Mesenchymal stem cell (in vitro differentiated cells and primary cell): ENCODE results near the gene FGF10.
A peak's percentile ranks its signal among the peaks of the same experiment; 100 is the strongest.

Experiments
- DNase-seq: peaks from one replicate; pipeline ENCODE4 v3.0.0-alpha.2; 2013
- H2AFZ ChIP-seq: one replicate; pipeline ENCODE4 v1.6.1; 2013; ENCODE audit warnings: low read depth, mild to moderate bottlenecking, control low read depth, inconsistent platforms, low read length, moderate library complexity
- H2AK5ac ChIP-seq: 2 replicates; pipeline ENCODE4 v1.6.1; 2013; ENCODE audit warnings: low read length, moderate library complexity, mild to moderate bottlenecking, inconsistent platforms; ENCODE audit not compliant: severe bottlenecking
- H2BK120ac ChIP-seq: one replicate; pipeline ENCODE4 v1.6.1; 2013; ENCODE audit warnings: low read depth, mild to moderate bottlenecking, inconsistent platforms, low read length, moderate library complexity
- H2BK12ac ChIP-seq, 2 experiments: one replicate each; pipeline ENCODE4 v1.6.1; 2013; ENCODE audit warnings: inconsistent platforms in 2 of 2, low read length in 2 of 2, mild to moderate bottlenecking in 2 of 2, moderate library complexity in 2 of 2, control low read depth in 1 of 2
- H2BK15ac ChIP-seq: one replicate; pipeline ENCODE4 v1.6.1; 2013; ENCODE audit warnings: mild to moderate bottlenecking, low read depth, inconsistent platforms; ENCODE audit not compliant: poor library complexity, severe bottlenecking
- H2BK5ac ChIP-seq: 2 replicates; pipeline ENCODE4 v1.6.1; 2013; ENCODE audit warnings: low read depth, mild to moderate bottlenecking, low read length, control low read depth, inconsistent platforms; ENCODE audit not compliant: poor library complexity, severe bottlenecking
- H3K14ac ChIP-seq, 2 experiments: one replicate each; pipeline ENCODE4 v1.6.1; 2013; ENCODE audit warnings: inconsistent platforms in 2 of 2, low read length in 2 of 2, control low read depth in 1 of 2, mild to moderate bottlenecking in 1 of 2, moderate library complexity in 1 of 2
- H3K18ac ChIP-seq, 2 experiments: one replicate each; pipeline ENCODE4 v1.6.1; 2013; ENCODE audit warnings: inconsistent platforms in 2 of 2, low read length in 2 of 2, control low read depth in 1 of 2, low read depth in 1 of 2, mild to moderate bottlenecking in 1 of 2
- H3K23ac ChIP-seq, 2 experiments: one replicate each; pipeline ENCODE4 v1.6.1; 2013; ENCODE audit warnings: inconsistent platforms in 2 of 2, low read length in 2 of 2, mild to moderate bottlenecking in 2 of 2, moderate library complexity in 2 of 2, control low read depth in 1 of 2
- H3K27ac ChIP-seq: 2 replicates; pipeline ENCODE4 v1.5.1; 2013; ENCODE audit warnings: mild to moderate bottlenecking, moderate library complexity, low read length, control low read depth, inconsistent platforms; ENCODE audit not compliant: poor library complexity, severe bottlenecking
- H3K27me3 ChIP-seq, 2 experiments: 2 replicates each; pipeline versions ENCODE4 v1.6.1 to v1.7.0; 2013; ENCODE audit warnings: low read length in 2 of 2, mild to moderate bottlenecking in 2 of 2, moderate library complexity in 2 of 2, control low read depth in 1 of 2, inconsistent platforms in 1 of 2; ENCODE audit not compliant: control insufficient read depth in 1 of 2, insufficient read depth in 1 of 2
- H3K36me3 ChIP-seq, 2 experiments: 2 replicates each; pipeline versions ENCODE4 v1.6.1 to v1.7.0; 2013; ENCODE audit warnings: low read length in 2 of 2, control low read depth in 1 of 2, inconsistent platforms in 1 of 2, low read depth in 1 of 2, mild to moderate bottlenecking in 1 of 2; ENCODE audit not compliant: insufficient read depth in 2 of 2, control insufficient read depth in 1 of 2
- H3K4ac ChIP-seq, 2 experiments: one replicate each; pipeline ENCODE4 v1.6.1; 2013; ENCODE audit warnings: inconsistent platforms in 2 of 2, low read length in 2 of 2, mild to moderate bottlenecking in 2 of 2, moderate library complexity in 2 of 2, control low read depth in 1 of 2, low read depth in 1 of 2
- H3K4me1 ChIP-seq: 2 replicates; pipeline ENCODE4 v1.6.1; 2013; ENCODE audit warnings: low read depth, low read length, control low read depth; ENCODE audit not compliant: control insufficient read depth, insufficient read depth
- H3K4me2 ChIP-seq: 2 replicates; pipeline ENCODE4 v1.6.1; 2013; ENCODE audit warnings: low read length, mild to moderate bottlenecking, inconsistent platforms; ENCODE audit not compliant: poor library complexity, severe bottlenecking
- H3K4me3 ChIP-seq, 2 experiments: 2 replicates each; pipeline versions ENCODE4 v1.5.1 to v1.7.0; 2013; ENCODE audit warnings: low read length in 2 of 2, mild to moderate bottlenecking in 2 of 2, control low read depth in 1 of 2, low read depth in 1 of 2; ENCODE audit not compliant: insufficient read depth in 1 of 2
- H3K79me1 ChIP-seq: replicated peaks from 2 replicates; pipeline ENCODE4 v1.6.1; 2013; ENCODE audit warnings: mild to moderate bottlenecking, control low read depth, low read length, inconsistent platforms; ENCODE audit not compliant: poor library complexity, severe bottlenecking
- H3K9ac ChIP-seq: 2 replicates; pipeline ENCODE4 v1.7.0; 2013; ENCODE audit warnings: mild to moderate bottlenecking, low read length, moderate library complexity
- H3K9me3 ChIP-seq: 2 replicates; pipeline ENCODE4 v1.7.0; 2013; ENCODE audit warnings: mild to moderate bottlenecking, low read length; ENCODE audit not compliant: control insufficient read depth
- H4K8ac ChIP-seq: one replicate; pipeline ENCODE4 v1.6.1; 2013; ENCODE audit warnings: inconsistent platforms, mild to moderate bottlenecking, low read length, moderate library complexity
- H4K91ac ChIP-seq: one replicate; pipeline ENCODE4 v1.6.1; 2013; ENCODE audit warnings: mild to moderate bottlenecking, low read length, inconsistent platforms
- WGBS: methylation state at CpG from one replicate; pipeline ENCODE4 v1.1.7; 2013; ENCODE audit warnings: mixed read lengths; 5-methylcytosine and 5-hydroxymethylcytosine counted together

FGF10 gene

DNA sequence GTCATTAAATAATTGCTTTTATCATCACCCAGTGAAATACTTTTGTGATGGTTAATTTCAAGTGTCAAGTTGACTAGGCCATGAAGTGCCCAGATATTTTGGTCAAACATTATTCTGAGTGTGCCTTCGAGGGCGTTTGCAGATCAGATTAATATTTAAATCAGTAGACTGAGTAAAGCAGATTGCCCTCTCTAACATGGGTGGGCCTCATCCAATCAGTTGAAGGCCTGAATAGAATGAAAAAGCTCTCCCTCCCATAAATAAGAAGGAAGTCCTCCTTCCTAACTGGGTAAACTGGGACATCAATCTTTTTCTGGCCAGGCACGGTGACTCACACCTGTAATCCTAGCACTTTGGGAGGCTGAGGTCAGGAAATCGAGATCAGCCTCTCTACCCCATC, 12.4 kb upstream of the FGF10 start:
- Histone ChIP-seq H3K4ac (no peak overlapping the region), H4K8ac (no peak overlapping the region), H3K9me3 (no peaks in the 10 kb centered on the region), H2BK12ac (no peak overlapping the region), H2AFZ (no peak overlapping the region), H3K27me3 (no peaks in the 10 kb centered on the region), H2BK15ac (no peak overlapping the region), H2AK5ac (no peak overlapping the region), H3K36me3 (no peaks in the 10 kb centered on the region), H3K9ac (no peak overlapping the region), H3K27ac (no peak overlapping the region), H3K4me2 (no peak overlapping the region), H3K23ac (no peak overlapping the region), H4K91ac (no peak overlapping the region), H3K4me3 (no peak overlapping the region), H2BK120ac (no peak overlapping the region), H2BK5ac (no peak overlapping the region), H3K4me1 (no peaks in the 10 kb centered on the region), H3K18ac (no peak overlapping the region), H3K79me1 (no peaks in the 10 kb centered on the region), H3K14ac (no peak overlapping the region)
- no peak for DNase-seq
- 79% methylated on average over 4 of the region's 4 CpGs for WGBS

DNA sequence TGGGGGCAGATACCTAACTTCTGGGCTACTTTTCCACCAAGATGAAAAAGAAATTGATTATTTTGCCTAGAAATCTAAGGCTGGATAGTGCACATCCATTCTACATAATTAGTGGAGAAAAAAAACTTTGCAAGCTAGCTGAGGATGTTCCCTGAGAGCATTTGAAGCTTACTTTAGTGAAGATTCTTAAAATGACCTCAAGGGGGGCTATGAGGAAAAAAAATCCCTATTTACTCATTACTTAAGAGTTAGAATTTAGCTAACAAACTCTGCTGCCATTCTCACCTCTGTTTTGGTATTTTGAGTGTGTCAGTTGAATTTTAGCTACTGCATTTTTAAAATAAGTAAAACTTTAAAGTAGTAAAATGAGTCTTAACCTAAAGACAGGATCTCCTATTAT, 9.2 kb upstream of the FGF10 start:
- Histone ChIP-seq H2AFZ (no peak overlapping the region), H3K79me1 (no peaks in the 10 kb centered on the region), H3K9ac (no peak overlapping the region), H4K91ac (no peak overlapping the region), H2AK5ac (no peak overlapping the region), H3K4me1 (no peaks in the 10 kb centered on the region), H3K36me3 (no peaks in the 10 kb centered on the region), H2BK5ac (no peak overlapping the region), H2BK120ac (no peak overlapping the region), H2BK12ac (no peak overlapping the region), H3K27ac (no peak overlapping the region), H3K18ac (no peak overlapping the region), H2BK15ac (no peak overlapping the region), H4K8ac (no peak overlapping the region), H3K9me3 (no peaks in the 10 kb centered on the region), H3K23ac (no peak overlapping the region), H3K14ac (no peak overlapping the region), H3K27me3 (no peaks in the 10 kb centered on the region), H3K4ac (no peak overlapping the region), H3K4me3 (no peak overlapping the region), H3K4me2 (no peak overlapping the region)
- DNase-seq = no peak

DNA sequence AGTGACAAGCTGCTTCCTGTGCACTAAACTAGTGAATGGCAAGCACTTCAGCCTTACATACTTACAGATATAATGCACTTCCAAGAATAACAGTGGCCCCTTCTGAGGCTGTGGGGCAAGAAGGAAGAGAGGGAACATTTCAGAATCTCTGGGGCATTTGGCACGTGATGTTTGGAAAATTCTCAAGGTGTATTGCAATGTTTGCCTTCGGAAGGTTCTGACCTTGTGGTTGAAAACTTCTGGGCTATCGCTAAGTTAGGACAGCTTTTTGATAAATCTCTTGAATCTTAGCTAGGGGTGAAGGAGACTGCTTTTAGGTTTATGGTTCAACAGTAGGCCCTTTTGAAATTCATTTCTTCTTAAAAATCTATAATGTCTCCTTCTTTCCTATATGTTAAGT, 7.1 kb upstream of the FGF10 start:
- Histone ChIP-seq H3K4me1 (no peaks in the 10 kb centered on the region), H3K4me2 (no peak overlapping the region), H3K79me1 (no peaks in the 10 kb centered on the region), H3K18ac (no peak overlapping the region), H2AK5ac (no peak overlapping the region), H2BK5ac (no peak overlapping the region), H3K36me3 (no peaks in the 10 kb centered on the region), H2BK15ac (no peak overlapping the region), H3K4ac (no peak overlapping the region), H3K14ac (no peak overlapping the region), H2BK120ac (no peak overlapping the region), H3K4me3 (no peak overlapping the region), H3K9ac (no peak overlapping the region), H3K23ac (no peak overlapping the region), H2AFZ (no peak overlapping the region), H3K27me3 (peaks cover 0 to 11% of the 10 kb centered on the region in 2 experiments), H3K9me3 (no peaks in the 10 kb centered on the region), H3K27ac (no peak overlapping the region), H2BK12ac (no peak overlapping the region), H4K8ac (no peak overlapping the region), H4K91ac (no peak overlapping the region)
- DNase-seq = no peak
- WGBS = 85% methylated on average over 3 of the region's 3 CpGs

DNA sequence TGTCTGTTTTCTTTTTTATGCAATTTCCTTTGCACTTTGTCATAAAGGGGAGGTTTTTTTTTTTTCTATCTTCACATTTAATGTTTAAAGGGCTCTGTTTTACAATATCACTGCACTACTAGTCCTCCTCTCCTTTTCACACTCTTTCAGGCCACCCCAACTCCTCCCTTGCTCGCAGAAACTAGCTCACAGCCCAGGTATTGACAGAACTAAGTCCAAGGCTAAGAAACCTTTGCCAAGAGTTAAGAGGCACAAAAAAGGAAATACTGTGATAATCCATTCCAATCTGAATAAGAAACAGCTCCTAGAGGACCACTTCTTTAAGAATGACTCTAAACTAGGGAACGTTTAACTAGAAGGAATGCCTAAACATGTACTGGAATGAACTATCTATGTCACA, 1.1 kb upstream of the FGF10 start:
- Histone ChIP-seq H3K27me3 (peaks cover 34 to 52% of the 10 kb centered on the region in 2 experiments), H2AFZ (no peak overlapping the region), H3K4me2 (no peak overlapping the region), H2BK12ac (no peak overlapping the region), H2BK5ac (no peak overlapping the region), H2BK15ac (no peak overlapping the region), H3K18ac (no peak overlapping the region), H3K79me1 (no peaks in the 10 kb centered on the region), H2AK5ac (no peak overlapping the region), H3K9me3 (no peaks in the 10 kb centered on the region), H3K14ac (no peak overlapping the region), H4K91ac (no peak overlapping the region), H3K4me3 (peak overlapping the region in 1 of 2 experiments; percentile 85), H4K8ac (no peak overlapping the region), H2BK120ac (no peak overlapping the region), H3K27ac (no peak overlapping the region), H3K4ac (no peak overlapping the region), H3K23ac (no peak overlapping the region), H3K9ac (peak overlapping the region; percentile 71), H3K4me1 (peaks cover 12% of the 10 kb centered on the region), H3K36me3 (no peaks in the 10 kb centered on the region)
- WGBS = 38% methylated on average over 1 of the region's 2 CpGs
- no peak for DNase-seq
